GM18499 (cell line): ENCODE results near the gene MCOLN3.
"Not testable (repeated sequence)": the region's sequence is repeated elsewhere in the genome, so short reads cannot be mapped to it uniquely, and the experiment has no call there.

Experiments used
- ATAC-seq: cut with Tn5 transposase; IDR thresholded peaks from one replicate; pipeline ENCODE4 v1.9.1; 2021; ENCODE audit warnings: moderate number of reproducible peaks; ENCODE audit not compliant: insufficient read depth, unreplicated experiment

MCOLN3 gene

GRCh38 chr1:85054664-85055063 is 6.4 kb upstream of the MCOLN3 start:
- no peak for ATAC-seq

- ATAC-seq = no peak
Observed at GRCh38 chr1:85049735-85050166, 1.5 kb upstream of the MCOLN3 start.

GRCh38 chr1:85047472-85048295 is 616 bp downstream of the MCOLN3 start:
- ATAC-seq = no peak

GRCh38 chr1:85047144-85047471 is 1.2 kb downstream of the MCOLN3 start:
- no peak for ATAC-seq

- no peak for ATAC-seq
Observed at GRCh38 chr1:85042413-85042812, 5.9 kb downstream of the MCOLN3 start.

- ATAC-seq = no peak
Observed at GRCh38 chr1:85041793-85042192, 6.5 kb downstream of the MCOLN3 start.

- no peak for ATAC-seq
Observed at GRCh38 chr1:85033221-85033620, 15.1 kb downstream of the MCOLN3 start.

- no peak for ATAC-seq
Observed at GRCh38 chr1:85030536-85030935, 17.8 kb downstream of the MCOLN3 start.

- ATAC-seq = no peak
Observed at GRCh38 chr1:85028151-85028550, 20.1 kb downstream of the MCOLN3 start.

GRCh38 chr1:85027242-85027983 is 20.9 kb downstream of the MCOLN3 start:
- ATAC-seq = no peak

GRCh38 chr1:85025940-85026339 is 22.4 kb downstream of the MCOLN3 start:
- no peak for ATAC-seq

- ATAC-seq = no peak
Observed at GRCh38 chr1:85024736-85025135, 23.6 kb downstream of the MCOLN3 start.

- ATAC-seq = no peak
Observed at GRCh38 chr1:85022700-85023099, 25.6 kb downstream of the MCOLN3 start.

GRCh38 chr1:85019994-85020393 is 28.3 kb downstream of the MCOLN3 start:
- ATAC-seq = no peak

GRCh38 chr1:85015826-85016225 is 32.5 kb downstream of the MCOLN3 start:
- ATAC-seq = no peak

- ATAC-seq = not testable (repeated sequence)
Observed at GRCh38 chr1:85005641-85006040, 42.7 kb downstream of the MCOLN3 start.

- ATAC-seq = no peak
Observed at GRCh38 chr1:85001742-85002141, 46.6 kb downstream of the MCOLN3 start.

- no peak for ATAC-seq
Observed at GRCh38 chr1:84998642-84999280, 49.5 kb downstream of the MCOLN3 start.

- ATAC-seq = no peak
Observed at GRCh38 chr1:84997667-84998600, 50.4 kb downstream of the MCOLN3 start.
